Measurements from ENCODE around the gene YAP1. TPM values are rescaled to one million over a fixed set of nuclear protein-coding genes. Genes with fewer than 3 reads are reported as not detected.

Gene YAP1
- total RNA-seq, 2 donors from 2014 or later = 137 to 210 TPM

GRCh38 chr11:102266099-102266498, 155.9 kb downstream of the YAP1 start:
- Histone ChIP-seq H3K27me3 (replicated peaks; ENCODE audit: insufficient read depth) (no peaks in the 10 kb centered on the region), H3K36me3 (no peaks in the 10 kb centered on the region), H3K9me3 (no peaks in the 10 kb centered on the region), H3K27ac (no peak overlapping the region), H3K4me3 (no peak overlapping the region), H3K4me1 (replicated peaks) (no peaks in the 10 kb centered on the region)
- no peak for DNase-seq (ENCODE audit: low spot score)
- no peak for TF ChIP-seq CTCF (IDR thresholded peaks at IDR 0.05)
- no peak for TF ChIP-seq POLR2AphosphoS5 (IDR thresholded peaks at IDR 0.05)
- no peak for TF ChIP-seq POLR2A (IDR thresholded peaks at IDR 0.05)
- intact Hi-C loops (cut with DNase I) = loop anchor here (5.0 to 10.0 kb wide), 2 partner anchors 61 to 154 kb away; partner anchors contain the start of gene YAP1
- WGBS = 85% methylated on average over 1 of the region's 1 CpG

GRCh38 chr11:102267609-102268008, 157.4 kb downstream of the YAP1 start:
- Histone ChIP-seq H3K27me3 (replicated peaks; ENCODE audit: insufficient read depth) (no peaks in the 10 kb centered on the region), H3K4me3 (peak overlapping the region in 1 of 2 donors; percentile 39), H3K27ac (peak overlapping the region; percentile 71 to 78), H3K4me1 (replicated peaks) (no peaks in the 10 kb centered on the region), H3K36me3 (no peaks in the 10 kb centered on the region), H3K9me3 (no peaks in the 10 kb centered on the region)
- WGBS = 9% methylated on average over 5 of the region's 5 CpGs
- peak; percentile 15 for DNase-seq (ENCODE audit: low spot score)
- intact Hi-C loops (cut with DNase I) = loop anchor here (5.0 to 10.0 kb wide), 2 partner anchors 63 to 155 kb away; partner anchors contain the start of gene YAP1
- TF ChIP-seq CTCF (IDR thresholded peaks at IDR 0.05) (no peak), POLR2A (IDR thresholded peaks at IDR 0.05) (no peak), POLR2AphosphoS5 (IDR thresholded peaks at IDR 0.05) (peak; percentile 66)

GRCh38 chr11:102268083-102268984, 158.1 kb downstream of the YAP1 start:
- WGBS = 7% methylated on average over 39 of the region's 39 CpGs
- Histone ChIP-seq H3K27ac (peak overlapping the region; percentile 71 to 78), H3K9me3 (no peaks in the 10 kb centered on the region), H3K4me3 (peak overlapping the region; percentile 32 to 39), H3K36me3 (no peaks in the 10 kb centered on the region), H3K27me3 (replicated peaks; ENCODE audit: insufficient read depth) (no peaks in the 10 kb centered on the region), H3K4me1 (replicated peaks) (no peaks in the 10 kb centered on the region)
- intact Hi-C loops (cut with DNase I) = loop anchor here (5.0 to 10.0 kb wide), 2 partner anchors 64 to 156 kb away; partner anchors contain the start of gene YAP1
- peak; percentile 95 for DNase-seq (ENCODE audit: low spot score)
- TF ChIP-seq POLR2A (IDR thresholded peaks at IDR 0.05) = no peak
- TF ChIP-seq POLR2AphosphoS5 (IDR thresholded peaks at IDR 0.05) = peak; percentile 61
- TF ChIP-seq CTCF (IDR thresholded peaks at IDR 0.05) = peak; percentile 32 to 86 (median 70)

GRCh38 chr11:102268985-102269470, 158.8 kb downstream of the YAP1 start:
- 13% methylated on average over 6 of the region's 6 CpGs for WGBS
- Histone ChIP-seq H3K4me3 (peak overlapping the region; percentile 32 to 39), H3K27ac (peak overlapping the region; percentile 71 to 78), H3K27me3 (replicated peaks; ENCODE audit: insufficient read depth) (no peaks in the 10 kb centered on the region), H3K4me1 (replicated peaks) (no peaks in the 10 kb centered on the region), H3K9me3 (no peaks in the 10 kb centered on the region), H3K36me3 (no peaks in the 10 kb centered on the region)
- no peak for TF ChIP-seq POLR2A (IDR thresholded peaks at IDR 0.05)
- peak in 1 of 4 experiments; percentile 6 for TF ChIP-seq CTCF (IDR thresholded peaks at IDR 0.05)
- TF ChIP-seq POLR2AphosphoS5 (IDR thresholded peaks at IDR 0.05) = no peak
- intact Hi-C loops (cut with DNase I) = loop anchor here (5.0 to 10.0 kb wide), 2 partner anchors 64 to 157 kb away; partner anchors contain the start of gene YAP1
- no peak for DNase-seq (ENCODE audit: low spot score)
